Measurements from ENCODE around the gene FGF18.

DNA sequence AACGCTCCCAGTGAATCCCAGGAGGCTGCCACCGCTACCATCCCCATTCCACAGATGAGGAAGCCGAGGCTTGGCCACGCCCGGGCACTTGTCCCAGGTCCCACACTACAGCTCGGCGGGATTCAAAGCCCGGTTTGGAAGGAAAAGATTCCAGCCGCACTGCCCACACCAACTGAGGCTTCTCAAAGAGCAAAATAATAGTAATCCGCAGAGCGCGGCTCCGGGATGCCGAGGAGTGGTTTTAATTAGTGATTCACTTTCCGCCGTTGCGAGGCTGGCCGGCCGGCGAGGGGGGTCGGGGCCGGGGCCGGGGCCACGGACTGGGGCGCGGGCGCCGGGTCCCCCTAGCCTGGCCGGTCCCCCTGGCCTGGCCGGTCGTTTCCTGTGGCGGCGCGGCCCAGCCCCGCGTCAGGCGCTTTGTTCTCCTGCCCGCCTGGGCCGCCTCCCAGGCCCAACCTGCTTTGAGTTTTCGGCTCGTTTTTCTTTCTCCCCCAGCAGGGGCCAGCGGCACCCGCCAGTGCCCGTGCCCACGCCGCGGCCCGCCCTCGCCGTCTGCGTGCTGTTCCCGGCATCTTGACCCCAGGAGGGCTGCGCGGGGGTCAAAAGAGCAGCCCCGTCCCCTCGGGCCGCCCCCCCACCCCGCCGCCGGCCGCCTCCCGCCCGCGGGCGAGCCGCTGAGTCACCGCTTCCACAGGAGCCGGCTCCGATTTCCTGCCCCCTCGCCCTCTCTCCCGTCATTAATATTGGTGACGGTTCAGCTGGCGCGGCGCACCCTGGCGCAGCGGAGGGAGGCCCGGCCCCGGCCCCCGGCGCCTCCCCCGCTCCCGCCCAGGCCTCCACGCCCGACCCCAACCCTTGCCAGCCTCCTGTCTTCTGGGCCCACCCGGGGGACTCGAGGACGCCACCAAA, 31.2 kb downstream of the FGF18 start:
- TF ChIP-seq CTCF (IDR thresholded peaks at IDR 0.05) (no peak), POLR2A (IDR thresholded peaks at IDR 0.05) (no peak), EP300 (IDR thresholded peaks at IDR 0.05) (no peak)
